HG02798 (cell line): ENCODE results near the gene NFATC3.

Experiments
- ATAC-seq: cut with Tn5 transposase; IDR thresholded peaks from one replicate; pipeline ENCODE4 v1.9.1; 2021; ENCODE audit warnings: mild to moderate bottlenecking; ENCODE audit not compliant: unreplicated experiment, poor library complexity

Gene NFATC3

DNA sequence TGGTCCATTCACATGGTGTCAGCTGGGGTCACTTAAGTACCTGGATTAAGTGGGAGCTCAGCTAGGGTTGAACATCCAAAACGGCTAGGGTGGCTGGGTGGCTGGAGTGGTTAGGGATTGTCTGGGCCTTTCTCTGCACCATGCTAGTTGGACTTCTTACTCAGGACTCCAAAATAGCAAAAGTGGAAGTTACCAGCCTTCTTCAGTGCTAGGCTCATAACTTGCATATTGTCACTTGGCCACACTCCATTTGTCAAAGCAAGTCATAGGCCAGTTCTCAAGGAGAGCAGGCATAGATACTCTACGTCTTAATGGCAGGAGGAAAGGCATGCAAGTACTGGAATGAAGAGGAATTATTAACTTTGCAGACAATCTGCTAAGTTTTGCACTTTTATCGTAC, 81.1 kb downstream of the NFATC3 start:
- ATAC-seq, result no peak

DNA sequence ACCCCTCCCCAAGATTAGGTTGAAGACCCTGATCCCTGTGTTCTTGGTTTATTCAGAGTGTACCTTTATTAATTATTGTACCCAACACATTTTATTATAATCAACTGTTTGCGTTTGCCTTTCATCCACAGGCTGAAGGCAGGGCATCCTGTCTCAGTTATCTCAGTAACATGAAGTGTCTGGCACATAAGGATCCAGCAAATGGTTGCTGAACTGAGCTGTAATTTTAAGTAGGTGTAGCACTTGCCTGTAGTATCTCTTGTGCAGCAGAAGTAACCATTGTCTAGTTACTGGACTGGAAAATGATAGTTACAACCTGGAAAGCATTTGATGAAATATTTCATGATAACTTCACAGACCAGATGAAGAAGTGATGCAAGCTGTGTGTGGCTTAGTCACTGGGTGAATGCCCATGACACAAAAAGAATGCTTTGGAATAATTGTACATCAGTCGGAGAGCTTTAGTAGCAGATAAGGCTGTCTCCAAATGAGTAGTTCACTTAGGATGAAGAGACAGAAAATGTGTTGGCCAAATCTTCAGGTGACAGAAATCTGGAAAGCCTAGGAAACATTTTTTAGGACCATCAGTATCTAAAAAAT, 94.1 kb downstream of the NFATC3 start:
- ATAC-seq, result no peak

DNA sequence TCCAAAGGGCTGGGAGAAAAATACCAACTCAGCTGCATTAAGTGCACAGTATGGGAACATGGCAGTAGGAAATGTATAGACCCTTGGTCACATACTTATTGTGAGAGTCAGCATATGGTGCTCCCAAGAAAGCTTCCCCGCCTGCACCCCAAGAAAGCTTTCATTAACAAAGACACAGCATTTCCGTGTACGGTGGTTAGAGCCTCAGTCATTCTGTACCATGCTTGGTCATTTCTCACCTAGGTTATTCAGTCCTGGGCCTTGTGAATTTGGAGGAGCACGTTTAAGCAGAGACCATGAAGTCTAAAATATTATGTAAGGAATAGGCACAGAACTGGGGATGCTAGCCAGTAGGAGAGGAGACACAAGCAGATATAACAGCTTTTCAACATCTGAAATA, 94.7 kb downstream of the NFATC3 start:
- ATAC-seq, result no peak

DNA sequence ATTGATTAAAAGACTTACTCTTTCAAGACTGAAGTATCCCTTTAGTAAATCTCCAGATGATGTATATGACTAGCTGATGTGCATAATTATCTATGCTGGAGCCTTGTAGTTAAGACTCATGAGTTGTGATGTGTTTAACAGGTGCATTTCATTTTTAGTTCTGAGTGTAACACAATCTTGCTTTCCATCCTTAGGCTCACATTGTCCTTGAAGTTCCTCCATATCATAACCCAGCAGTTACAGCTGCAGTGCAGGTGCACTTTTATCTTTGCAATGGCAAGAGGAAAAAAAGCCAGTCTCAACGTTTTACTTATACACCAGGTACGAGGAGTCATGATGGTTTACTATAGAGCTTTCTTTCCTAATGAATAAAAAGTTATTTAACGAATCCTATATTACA, 97.9 kb downstream of the NFATC3 start:
- ATAC-seq, result no peak

DNA sequence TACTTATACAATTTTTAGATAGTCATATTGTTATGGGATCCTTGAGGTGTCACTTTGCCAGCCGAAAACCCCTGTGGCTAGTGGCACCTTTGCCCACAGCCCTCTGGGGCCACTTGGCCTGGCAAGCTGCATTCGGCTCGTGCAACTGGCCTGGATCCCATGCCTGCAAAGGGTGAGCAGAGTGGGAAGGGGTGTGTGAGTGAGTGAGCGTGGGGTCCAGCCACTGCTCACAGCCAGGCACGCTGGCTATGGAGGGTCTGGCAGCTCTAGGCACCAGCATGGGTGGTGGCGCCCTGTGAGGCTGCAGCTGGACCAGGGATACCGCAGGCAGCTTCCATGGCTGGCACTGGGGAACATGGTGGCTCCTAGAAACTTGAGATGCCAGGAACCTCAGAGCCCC, 101.7 kb downstream of the NFATC3 start:
- no peak for ATAC-seq

DNA sequence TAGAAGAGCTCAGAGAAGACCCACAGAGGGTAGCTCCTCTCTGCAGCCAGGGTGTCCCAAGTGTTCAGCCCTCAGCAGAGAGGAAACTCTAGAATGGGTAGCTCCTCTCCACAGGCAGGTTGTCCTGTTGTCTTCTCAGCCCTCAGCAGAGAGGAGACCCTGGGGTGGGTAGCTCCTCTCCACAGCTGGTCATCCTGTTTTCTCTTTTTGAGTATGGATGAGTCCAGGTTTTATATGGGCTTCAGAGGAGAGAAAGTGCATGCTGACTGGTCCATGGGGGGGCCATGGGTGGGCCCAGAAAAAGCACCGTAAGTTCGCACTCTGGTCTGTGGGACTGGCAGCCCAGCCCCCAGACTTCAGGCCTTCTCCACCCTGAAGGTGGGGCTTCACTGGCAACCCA, 102.3 kb downstream of the NFATC3 start:
- ATAC-seq, result no peak

DNA sequence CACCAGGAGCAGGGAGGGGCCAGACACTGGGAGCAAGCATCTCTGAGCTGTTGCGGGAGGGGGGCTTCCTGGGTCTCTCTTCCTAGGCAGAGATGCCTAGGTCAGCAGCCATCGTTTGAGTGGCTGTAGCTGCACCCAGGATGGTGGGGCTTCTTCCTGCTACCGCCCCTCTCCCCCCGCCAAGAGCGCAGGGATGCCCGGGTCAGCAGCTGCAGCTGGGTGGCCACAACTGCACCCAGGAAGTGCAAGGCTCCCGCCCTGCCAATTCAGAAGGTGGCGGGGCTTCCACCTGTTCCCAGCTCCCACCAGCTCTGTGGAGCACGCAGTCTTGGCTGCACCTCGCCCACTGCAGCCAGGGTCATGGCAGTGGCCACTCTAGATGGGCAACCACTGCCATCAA, 103.0 kb downstream of the NFATC3 start:
- no peak for ATAC-seq

DNA sequence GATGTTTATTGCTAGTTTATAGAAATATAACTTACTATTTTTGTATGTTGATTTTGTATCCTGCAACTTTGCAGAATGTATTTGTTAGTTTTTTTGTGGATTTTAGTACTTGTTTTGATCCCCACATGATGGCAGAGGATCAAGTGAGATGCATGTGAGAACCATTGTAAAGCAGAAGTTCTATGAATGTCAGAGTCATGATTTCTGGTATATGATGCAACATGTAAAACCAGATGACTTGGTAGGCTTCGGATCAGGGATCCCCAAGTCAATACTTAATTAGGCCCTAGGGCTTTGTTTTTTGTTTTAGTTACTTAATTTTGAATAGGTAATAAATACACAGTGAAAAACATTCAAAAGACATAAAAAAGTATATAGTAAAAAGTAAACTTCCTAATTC, 104.9 kb downstream of the NFATC3 start:
- ATAC-seq, result no peak

DNA sequence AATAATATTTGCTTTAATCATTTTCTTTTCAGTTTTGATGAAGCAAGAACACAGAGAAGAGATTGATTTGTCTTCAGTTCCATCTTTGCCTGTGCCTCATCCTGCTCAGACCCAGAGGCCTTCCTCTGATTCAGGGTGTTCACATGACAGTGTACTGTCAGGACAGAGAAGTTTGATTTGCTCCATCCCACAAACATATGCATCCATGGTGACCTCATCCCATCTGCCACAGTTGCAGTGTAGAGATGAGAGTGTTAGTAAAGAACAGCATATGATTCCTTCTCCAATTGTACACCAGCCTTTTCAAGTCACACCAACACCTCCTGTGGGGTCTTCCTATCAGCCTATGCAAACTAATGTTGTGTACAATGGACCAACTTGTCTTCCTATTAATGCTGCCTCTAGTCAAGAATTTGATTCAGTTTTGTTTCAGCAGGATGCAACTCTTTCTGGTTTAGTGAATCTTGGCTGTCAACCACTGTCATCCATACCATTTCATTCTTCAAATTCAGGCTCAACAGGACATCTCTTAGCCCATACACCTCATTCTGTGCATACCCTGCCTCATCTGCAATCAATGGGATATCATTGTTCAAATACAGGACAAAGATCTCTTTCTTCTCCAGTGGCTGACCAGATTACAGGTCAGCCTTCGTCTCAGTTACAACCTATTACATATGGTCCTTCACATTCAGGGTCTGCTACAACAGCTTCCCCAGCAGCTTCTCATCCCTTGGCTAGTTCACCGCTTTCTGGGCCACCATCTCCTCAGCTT, 105.8 kb downstream of the NFATC3 start:
- no peak for ATAC-seq

DNA sequence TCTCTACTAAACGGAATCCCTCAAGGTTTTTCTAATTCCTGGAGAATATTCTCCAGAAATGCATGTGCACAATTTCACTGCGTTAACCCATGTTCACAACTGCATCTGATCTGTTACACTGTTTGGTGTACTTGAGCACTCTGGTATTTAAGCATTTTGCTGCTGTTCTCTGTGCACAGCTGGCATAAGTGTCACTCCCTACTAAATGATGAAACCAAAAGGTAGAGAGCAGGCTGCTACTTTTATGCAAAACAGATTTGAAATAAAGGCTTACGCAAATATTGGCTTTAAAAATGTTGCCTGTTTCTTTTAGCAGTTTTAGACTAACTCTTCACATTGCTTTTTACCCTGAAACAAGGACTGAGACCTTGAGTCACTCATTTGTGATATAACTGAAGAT, 109.1 kb downstream of the NFATC3 start:
- no peak for ATAC-seq

DNA sequence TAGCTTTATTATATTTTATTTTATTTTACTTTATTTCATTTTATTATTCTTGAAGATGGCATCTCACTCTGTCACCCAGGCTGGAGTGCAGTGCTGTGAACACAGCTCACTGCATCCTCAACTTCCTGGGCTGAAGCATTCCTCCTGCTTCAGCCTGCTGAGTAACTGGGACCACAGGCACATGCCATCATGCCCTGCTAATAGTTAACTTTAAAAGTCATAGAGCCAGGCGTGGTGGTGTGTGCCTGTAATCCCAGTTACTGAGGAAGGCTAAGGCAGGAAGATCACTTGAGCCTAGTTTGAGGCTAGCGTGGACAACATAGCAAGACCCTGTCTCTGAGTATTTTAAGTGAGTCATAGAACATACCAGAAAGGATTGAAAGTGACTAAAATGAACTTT, 112.1 kb downstream of the NFATC3 start:
- no peak for ATAC-seq

DNA sequence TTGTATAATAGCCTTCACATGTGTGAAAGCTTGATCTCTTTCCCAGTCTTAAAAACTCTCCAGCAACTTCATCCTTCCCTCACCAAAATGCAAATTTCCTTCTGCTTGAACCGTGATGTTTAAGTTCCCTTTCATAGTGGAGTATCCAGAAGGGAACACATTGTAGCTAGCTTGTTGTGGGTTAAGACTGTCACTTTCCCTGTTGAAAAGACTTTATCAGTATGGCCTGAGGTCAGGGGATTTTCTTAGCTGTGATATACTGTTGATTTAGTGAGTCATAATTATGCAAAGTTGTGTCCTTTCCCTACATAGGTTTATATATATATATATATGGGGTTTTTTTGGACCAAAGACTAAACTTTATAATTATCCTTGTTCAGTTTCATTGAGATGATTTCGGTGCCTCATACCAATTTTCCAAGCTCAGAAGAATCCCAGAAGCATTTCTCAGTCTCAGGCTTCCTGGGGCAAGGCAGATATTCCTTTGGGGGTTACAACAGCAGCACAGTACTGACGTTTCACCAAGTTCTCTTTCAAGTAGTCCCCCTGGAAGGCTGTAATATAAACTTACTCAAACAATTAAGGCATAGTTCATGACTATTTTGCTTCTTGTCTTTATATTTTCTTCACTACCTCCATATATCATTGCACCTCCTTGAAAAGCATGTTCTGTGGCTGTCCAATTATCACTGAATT, 115.1 kb downstream of the NFATC3 start:
- no peak for ATAC-seq

DNA sequence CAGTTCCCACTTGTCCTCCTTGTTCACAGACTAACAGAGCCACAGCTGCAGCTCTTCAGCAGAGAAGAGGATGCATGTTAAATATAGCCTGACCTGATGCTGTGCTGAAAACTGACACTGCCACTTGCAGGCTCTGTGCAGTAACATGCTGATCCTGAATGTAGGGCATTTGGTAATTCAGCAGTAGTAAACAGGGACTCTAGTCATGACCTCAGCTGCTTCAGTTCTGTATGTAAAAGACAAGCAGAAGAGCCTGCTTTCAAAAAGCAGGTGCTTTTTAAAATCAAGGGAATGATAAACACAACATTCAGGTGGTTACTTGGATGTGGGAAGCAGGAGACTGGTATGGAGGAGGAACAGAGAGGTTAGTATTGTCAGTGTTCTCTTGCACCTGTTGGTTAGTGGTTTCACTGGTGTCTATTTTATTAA, 116.9 kb downstream of the NFATC3 start:
- no peak for ATAC-seq

DNA sequence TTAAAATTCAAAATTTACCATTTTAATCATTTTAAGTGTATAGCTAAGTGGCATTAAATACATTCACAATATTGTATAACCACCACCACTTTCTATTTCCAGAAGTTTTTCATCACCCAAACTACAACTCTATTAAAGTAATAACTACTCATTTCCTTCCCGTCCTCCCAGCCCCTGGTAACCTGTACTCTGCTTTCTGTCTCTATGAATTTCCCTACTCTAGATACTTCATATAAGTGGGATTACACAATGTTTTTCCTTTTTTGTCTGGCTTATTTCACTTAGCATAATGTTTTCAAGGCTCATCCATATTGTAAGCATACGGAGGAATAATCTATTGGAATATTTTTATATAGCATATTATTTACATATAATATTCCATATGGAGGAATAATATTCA, 121.1 kb downstream of the NFATC3 start:
- no peak for ATAC-seq

DNA sequence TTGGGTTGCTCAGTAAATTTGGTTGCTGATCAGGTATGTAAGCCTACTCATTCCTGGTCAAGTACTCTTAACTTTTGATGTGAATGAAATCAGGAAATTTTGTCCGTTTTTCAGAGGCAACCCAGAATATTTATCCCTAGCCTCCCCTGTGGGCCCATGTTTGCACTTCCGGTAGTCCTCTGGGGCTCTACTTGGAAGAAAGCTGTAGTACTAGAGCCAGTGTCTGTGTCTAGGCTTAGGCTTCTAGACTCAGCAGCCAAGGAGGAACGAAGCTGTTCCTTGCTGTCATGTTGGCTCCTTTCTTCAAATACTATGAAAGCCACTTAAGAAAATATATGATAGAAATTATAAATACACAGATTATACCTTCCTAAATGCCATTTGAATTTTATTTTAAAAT, 129.6 kb downstream of the NFATC3 start:
- ATAC-seq, result no peak

DNA sequence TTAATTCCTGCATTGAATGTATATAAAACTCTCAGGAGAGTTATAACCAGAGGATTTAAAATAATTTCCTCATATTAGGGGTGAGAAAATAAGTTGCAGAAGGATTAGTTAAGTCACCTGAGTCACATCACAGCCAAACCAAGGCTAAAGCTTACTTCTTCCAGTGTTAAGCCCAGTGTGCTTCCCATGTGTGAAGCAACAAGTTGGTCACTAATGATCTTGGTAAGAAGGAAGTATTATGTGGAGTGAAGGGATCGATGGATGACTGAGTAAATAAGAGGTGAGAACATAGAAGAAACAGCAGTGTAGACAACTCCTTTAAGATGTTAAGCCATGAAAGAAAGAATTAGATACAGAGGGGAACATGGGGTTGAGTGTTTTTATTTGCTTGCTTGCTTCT, 130.1 kb downstream of the NFATC3 start:
- ATAC-seq, result no peak

DNA sequence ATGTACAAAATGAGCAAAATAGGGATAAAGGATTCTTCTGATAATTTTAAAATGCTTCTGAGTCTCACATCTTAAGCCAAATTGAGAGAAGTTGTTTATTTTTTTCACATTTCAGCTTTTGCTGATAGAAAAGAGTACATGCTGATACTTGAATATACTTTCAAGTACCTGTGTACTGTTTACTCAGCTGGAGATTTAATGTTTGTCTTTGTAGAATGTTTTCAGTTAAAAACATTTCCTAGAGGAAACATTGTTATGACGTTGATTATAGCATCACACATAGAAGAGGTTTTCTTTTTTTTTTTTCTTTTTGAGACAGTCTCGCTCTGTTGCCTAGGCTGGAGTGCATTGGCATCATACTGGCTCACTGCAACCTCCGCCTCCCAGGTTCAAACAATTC, 131.1 kb downstream of the NFATC3 start:
- ATAC-seq, result no peak

DNA sequence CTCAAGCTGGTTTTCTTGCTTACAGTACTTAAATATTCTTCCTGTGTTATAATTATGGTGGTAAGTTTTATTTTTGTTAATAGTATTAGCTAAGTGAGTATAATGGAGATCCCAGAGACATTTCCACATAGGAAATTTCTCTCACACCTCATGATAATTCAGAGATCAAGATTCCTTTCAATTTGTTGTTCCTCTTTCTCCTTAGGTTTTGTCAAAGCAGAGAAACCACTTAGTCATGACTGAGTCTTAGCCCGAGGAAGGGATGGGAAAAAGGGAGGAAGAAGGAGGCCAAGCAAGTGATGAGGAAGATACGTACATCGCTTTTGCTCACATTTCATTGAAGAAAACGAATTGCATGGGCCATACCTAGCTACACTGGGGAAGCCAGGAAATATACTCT, 132.3 kb downstream of the NFATC3 start:
- no peak for ATAC-seq

DNA sequence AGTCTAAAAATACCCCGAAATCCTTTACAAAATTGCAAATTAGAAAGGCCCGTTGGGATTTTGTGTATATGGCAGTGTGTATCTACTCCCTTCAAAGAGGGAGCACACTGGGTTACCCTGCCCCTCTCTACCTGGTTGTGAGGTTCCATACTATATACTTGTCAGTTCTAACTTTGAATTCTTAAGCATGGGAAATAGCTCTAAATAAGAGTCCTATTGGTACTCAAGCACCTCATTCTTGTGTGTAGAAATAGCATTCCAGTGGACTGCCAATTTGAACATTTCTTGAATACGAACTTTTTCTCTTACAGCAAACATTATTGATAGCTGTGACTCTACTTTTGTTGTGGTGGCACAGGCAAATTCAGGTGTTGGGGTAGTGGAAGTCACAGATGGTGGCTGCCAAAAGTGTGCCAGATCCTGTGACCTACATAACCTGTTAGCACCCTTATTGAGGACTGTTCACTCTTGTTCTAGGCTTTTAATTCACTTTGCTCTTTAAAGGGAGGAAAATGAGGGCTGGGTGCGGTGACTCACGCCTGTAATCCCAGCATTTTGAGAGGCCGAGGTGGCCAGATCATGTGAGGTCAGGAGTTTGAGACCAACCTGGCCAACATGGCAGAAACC, 134.7 kb downstream of the NFATC3 start:
- no peak for ATAC-seq

DNA sequence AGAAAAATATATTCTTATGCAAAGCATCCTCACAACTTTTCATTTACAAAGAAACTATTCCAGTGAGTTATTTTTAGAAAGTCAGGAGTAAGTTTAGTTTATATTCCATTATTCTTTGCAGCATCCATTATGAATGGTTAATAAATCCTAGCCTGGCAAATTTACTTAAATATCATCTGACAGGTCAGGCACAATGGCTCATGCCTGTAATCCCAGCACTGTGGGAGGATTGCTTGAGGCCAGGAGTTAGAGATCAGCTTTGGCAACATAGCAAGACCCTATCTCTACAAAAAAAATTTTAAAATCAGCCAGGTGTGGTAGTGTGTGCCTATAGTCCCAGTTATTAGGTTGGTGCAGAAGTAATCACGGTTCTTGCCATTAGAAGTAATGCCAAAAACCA, 137.9 kb downstream of the NFATC3 start:
- ATAC-seq, result no peak

DNA sequence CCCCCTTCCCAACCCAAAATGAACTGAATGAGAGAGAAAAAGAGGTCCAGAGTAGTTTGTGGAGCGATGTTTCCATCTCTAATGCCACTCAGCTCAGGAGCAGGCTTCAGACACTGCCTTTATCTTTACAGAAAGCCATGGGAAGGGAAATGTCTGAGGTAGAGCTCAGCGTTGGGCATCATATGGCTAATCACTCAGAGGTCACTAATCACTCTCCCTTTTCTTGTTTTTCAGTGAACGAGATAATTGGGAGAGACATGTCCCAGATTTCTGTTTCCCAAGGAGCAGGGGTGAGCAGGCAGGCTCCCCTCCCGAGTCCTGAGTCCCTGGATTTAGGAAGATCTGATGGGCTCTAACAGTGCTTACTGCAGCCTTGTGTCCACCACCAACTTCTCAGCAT, 140.9 kb downstream of the NFATC3 start:
- ATAC-seq, result no peak
